T-helper 1 cell (primary cell): ENCODE data around the gene ATP8A2.
"Not testable (repeated sequence)": the region's sequence is repeated elsewhere in the genome, so short reads cannot be mapped to it uniquely, and the experiment has no call there.

Source experiments
- DNase-seq, 5 donors: peaks; one replicate each; pipeline ENCODE4 v3.0.0-alpha.2; 2012 to 2020

Gene ATP8A2

GRCh38 chr13:25827221-25827620 is 455.4 kb downstream of the ATP8A2 start:
- not testable (repeated sequence) for DNase-seq

DNA sequence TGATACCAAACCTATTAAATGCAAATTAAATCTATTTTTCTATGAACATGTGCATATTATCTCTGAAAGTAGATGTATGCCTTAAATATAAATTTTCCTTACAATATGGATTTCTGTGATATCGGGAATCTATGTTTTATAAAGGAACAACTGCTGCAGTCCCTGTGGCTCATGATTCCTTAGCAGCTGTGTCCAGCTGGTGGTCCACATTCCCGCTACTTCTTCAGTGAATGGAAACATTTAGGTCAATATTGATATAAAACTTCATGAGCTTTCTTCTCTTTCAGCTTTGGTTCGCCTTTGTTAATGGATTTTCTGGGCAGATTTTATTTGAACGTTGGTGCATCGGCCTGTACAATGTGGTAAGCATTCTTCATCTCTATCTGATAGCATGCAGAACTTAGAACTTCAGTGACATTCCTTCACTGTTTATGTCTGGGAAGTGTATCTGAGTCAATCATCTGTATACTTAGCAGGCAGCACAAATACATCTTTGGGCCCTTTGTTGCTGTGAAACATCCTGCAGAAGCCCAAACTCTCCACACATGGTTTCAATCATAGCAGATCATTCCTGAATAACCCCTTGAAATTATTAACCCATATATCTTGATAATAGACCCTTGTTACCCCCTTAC is 456.2 kb downstream of the ATP8A2 start:
- no peak for DNase-seq

- DNase-seq, result no peak
Measured at GRCh38 chr13:25833761-25834160, 462.0 kb downstream of the ATP8A2 start.

GRCh38 chr13:25836574-25837336 is 465.0 kb downstream of the ATP8A2 start:
- no peak for DNase-seq

DNA sequence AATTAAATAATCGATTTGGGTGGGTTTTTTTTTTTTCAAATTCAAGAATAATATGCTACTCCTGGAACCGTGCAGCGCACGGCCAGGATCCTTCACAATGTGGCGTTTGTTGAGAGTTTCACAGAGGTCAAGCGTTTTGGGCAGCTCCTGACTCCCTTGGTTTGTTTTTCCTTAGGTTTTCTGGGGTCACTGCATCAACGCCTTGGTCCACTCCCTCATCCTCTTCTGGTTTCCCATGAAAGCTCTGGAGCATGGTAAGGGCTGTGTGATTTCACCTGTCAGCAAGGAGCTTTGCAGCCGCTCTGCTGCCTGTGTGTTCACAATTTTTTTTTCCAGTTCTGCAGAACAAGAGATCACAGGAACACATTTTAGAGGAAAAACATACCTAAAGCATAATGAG is 467.6 kb downstream of the ATP8A2 start:
- DNase-seq, result no peak

GRCh38 chr13:25840261-25840660 is 468.5 kb downstream of the ATP8A2 start:
- DNase-seq, result no peak

DNA sequence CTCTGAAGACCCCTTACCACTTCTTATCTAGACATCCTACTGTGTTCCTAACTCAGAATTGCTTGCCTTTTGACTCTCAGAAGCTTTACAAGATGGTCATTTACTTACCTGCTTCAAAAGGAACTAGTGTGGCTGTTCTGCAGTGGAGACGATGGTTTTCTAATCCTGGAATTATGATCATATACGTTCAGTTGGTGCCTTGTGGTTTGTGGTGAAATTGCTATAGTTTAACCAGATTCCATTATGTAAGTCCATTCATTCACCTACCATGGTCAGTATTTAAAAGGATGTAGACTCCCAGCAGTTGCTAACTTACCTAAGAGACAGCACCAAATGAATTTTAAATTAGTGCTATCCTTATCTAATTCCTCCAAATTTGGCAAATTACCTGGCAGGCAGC is 469.2 kb downstream of the ATP8A2 start:
- no peak for DNase-seq

DNA sequence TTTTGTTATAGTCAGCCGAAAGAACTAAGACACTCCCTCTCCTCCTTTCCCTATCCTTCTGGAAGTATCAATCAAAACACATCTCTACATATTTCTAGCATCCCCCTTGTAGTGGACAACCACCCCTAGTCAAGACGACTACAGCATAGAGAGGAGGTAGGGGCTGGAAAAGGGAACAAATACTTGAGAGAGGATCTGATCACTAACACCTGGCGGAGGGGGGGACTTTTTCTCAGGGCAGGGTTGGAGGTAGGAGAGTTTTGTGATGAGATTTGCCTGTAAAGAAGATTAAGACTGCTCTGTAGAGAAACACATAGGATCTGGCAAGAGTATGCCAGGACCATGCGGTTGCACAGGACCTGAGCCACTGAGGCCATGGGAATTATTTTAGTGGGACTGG is 471.9 kb downstream of the ATP8A2 start:
- DNase-seq, result no peak

DNA sequence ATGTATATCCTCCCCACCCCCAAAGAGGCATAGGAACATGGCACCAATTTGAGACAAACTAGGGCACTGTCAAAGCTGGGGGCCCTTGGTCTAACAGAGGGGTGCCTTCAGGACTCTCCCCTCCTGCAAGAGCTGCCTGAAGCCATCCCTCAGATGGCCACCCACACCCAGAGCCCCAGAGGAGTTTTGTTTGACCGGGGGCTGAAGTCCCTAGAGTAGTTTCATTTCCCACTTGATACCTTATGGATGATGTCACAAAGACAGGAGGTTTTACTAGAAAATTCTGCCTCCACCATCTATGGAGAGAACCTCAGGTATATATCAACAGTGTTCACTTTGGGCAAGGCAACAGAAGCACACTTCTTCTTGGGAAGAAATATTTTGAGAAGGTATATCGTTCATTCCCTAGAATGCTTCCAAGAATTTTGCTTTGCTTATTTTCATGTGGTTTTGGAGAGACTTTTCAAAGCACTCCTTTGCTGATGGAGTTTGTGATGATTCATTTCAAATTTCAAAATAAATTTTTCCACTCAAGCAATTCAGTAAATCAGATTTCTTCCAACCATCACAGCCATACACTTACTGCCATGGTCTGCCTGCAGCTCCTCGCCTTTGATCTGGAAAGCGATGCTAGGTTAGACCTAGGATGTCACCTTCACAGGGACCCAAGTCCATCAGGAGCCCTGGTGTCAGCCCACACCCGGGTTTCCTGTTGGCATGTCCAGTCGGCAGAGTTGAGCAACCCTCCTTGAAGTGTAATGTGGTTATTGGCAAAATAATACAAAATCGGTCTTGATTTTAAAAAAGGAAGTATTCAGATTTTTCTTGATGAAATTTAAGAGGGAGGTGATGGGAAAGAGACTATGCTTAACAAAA is 473.0 kb downstream of the ATP8A2 start:
- no peak for DNase-seq

GRCh38 chr13:25846222-25846984 is 474.6 kb downstream of the ATP8A2 start:
- DNase-seq, result no peak

DNA sequence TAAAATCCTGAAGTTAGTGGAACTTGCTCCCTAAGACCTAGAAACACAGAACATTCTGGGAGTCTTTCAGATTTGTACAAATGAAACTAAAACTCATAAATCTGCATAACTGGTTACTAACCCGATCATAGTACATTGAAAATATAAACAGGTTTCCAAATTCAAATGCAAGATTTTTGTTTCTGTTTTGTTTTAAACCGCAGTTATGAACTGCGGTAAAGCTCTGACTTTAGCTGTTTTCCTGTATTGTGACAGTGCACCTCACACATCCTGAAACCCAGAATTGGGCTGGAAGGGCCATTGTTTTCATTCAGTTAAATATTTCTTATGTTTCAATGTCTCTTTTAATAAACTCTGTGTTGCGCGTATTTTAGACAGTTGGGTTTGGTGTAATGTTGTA is 475.4 kb downstream of the ATP8A2 start:
- DNase-seq, result peak in 1 of 5 donors; percentile 76

GRCh38 chr13:25847635-25848626 is 476.2 kb downstream of the ATP8A2 start:
- peak in 1 of 5 donors; percentile 5 for DNase-seq

- DNase-seq, result no peak
Measured at GRCh38 chr13:25848812-25849745, 477.3 kb downstream of the ATP8A2 start.

- no peak for DNase-seq
Measured at GRCh38 chr13:25857830-25858229, 486.1 kb downstream of the ATP8A2 start.

- no peak for DNase-seq
Measured at GRCh38 chr13:25859528-25859927, 487.8 kb downstream of the ATP8A2 start.

DNA sequence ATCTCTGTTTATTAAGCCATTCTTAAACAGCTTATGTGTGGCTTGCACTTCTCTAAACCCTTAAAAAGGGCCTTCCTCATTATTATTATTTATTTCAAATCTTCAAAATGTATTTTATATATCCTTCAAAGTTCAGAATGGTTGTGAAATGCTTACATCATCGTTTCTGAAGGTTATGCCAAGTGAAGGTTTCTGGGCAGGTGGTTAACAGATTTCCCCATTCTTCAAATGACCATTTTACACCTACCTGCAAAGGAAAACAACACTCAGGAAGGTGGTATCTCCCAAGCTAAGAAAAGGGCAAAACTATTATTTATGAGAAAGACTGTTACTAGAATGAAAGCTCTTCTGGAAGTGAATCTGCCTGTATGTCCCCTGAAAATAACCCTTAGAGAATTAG is 488.5 kb downstream of the ATP8A2 start:
- no peak for DNase-seq

DNA sequence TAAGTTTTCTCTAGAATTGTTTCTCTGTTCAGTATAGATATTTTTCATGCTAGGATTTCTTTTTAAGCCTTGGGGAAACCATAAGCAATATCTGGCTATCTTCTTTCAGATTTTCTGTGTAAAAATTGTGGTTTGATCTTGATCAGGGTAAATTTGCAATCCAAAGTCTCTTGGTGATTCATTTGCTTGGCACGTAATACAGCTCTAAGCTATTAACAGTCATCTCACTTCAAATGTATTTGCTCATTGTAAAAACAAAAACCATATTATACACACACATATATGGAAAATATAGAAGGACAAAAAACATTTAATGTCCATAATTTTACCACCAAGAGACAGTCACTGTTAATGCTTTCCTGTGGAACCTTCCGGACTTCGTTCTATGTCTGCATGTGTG is 489.1 kb downstream of the ATP8A2 start:
- DNase-seq, result no peak

DNA sequence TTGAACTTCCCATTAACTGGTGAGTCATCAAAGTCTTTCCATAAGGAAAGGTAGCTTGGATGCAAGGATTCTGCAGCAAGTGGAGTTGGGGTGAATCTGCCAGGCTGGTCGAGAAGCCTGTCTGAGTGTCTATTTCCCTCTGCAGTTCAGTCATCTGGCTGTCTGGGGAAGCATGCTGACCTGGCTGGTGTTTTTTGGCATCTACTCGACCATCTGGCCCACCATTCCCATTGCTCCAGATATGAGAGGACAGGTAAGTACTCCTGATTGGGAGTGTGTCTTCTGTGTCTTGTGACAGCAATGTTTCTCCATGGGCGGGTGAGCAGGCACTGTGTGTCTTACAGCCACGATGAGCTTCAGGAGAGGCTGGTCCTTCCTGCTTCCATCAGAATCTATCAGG is 490.4 kb downstream of the ATP8A2 start:
- no peak for DNase-seq

DNA sequence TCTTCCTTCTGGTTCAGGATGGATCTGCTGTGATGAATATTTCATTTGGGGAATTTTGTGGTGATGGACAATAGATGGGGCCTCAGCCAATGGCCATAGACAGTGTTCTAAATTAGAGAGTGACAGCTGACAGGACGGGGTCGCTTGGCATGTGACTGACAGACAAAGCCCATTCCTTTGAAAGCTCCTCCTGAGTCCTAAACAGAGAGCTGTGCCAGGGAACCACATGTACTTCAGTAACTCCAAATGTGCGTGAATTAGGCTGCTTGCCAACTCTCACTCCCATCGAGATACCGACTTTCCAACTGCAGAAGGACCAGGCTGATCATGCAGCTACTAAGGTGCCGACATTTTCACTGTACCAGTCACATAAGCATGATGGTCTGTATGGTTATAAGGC is 492.3 kb downstream of the ATP8A2 start:
- DNase-seq, result no peak

DNA sequence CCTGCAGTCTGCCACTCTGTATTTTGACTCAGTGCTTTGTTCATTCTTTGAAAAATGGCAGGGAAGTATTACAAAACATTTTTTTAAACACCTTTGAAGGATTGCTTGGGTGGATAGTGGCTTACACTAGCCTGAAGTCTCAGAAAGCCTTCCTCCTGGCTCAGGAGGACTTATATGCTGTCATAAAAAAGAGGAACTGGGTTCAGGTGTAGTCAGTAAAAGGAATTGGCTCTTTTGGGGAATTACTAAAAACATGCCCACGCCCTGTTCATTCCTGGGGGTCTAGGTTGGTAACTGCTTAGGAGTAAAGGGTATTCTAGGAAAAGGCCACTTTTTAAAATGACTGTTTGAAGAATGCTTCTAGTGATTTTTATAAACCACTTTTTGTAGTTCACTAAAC is 493.2 kb downstream of the ATP8A2 start:
- DNase-seq, result no peak
